NB4 (cell line): ENCODE data around the gene TRIM69.
"Not testable (repeated sequence)": the region's sequence is repeated elsewhere in the genome, so short reads cannot be mapped to it uniquely, and the experiment has no call there.

ENCODE experiments used
- DNase-seq: peaks from one replicate; pipeline ENCODE4 v3.0.0; 2010; ENCODE audit warnings: low read depth
- H3K4me3 ChIP-seq: one replicate; pipeline ENCODE4 v1.5.1; 2011; ENCODE audit warnings: mild to moderate bottlenecking, low read depth, low read length, moderate library complexity
- CTCF ChIP-seq: IDR thresholded peaks from one replicate; pipeline ENCODE4 v1.5.1; 2012; ENCODE audit warnings: low read depth, low read length
- MAX ChIP-seq: IDR thresholded peaks from 2 replicates; pipeline ENCODE4 v1.6.1; 2011; ENCODE audit warnings: low read depth, low read length
- MYC ChIP-seq: IDR thresholded peaks from 2 replicates; pipeline ENCODE4 v1.6.1; 2011; ENCODE audit warnings: low read depth, low read length
- POLR2A ChIP-seq: IDR thresholded peaks from 2 replicates; pipeline ENCODE4 v1.6.1; 2011; ENCODE audit warnings: mild to moderate bottlenecking; ENCODE audit not compliant: insufficient read length; ENCODE audit errors: extremely low read depth

The TRIM69 gene

GRCh38 chr15:44720460-44721176, 15.7 kb upstream of the TRIM69 start:
- DNase-seq: no peak
- TF ChIP-seq CTCF: no peak
- no peak for TF ChIP-seq MAX
- TF ChIP-seq POLR2A: no peak
- H3K4me3 ChIP-seq: no peak overlapping the region

- no peak for DNase-seq
- H3K4me3 ChIP-seq: no peak overlapping the region
- TF ChIP-seq MAX (no peak), CTCF (no peak), MYC (no peak), POLR2A (no peak)
Measured at GRCh38 chr15:44722011-44722410, 14.3 kb upstream of the TRIM69 start.

GRCh38 chr15:44726136-44726535, 10.2 kb upstream of the TRIM69 start:
- H3K4me3 ChIP-seq: peak overlapping the region; percentile 42
- TF ChIP-seq POLR2A (no peak), MAX (no peak), CTCF (no peak), MYC (no peak)
- DNase-seq: peak; percentile 52

- peak; percentile 97 for DNase-seq
- peak overlapping the region; percentile 42 for H3K4me3 ChIP-seq
- peak; percentile 42 for TF ChIP-seq POLR2A
- peak; percentile 6 for TF ChIP-seq CTCF
- TF ChIP-seq MAX: peak; percentile 82
- TF ChIP-seq MYC: peak; percentile 87
Measured at GRCh38 chr15:44726568-44727484, 9.5 kb upstream of the TRIM69 start.

GRCh38 chr15:44727485-44728231, 8.7 kb upstream of the TRIM69 start:
- no peak for TF ChIP-seq MYC
- no peak for TF ChIP-seq MAX
- no peak for TF ChIP-seq CTCF
- no peak for TF ChIP-seq POLR2A
- peak overlapping the region; percentile 39 for H3K4me3 ChIP-seq

GRCh38 chr15:44728232-44728575, 8.1 kb upstream of the TRIM69 start:
- DNase-seq: not testable (repeated sequence)
- H3K4me3 ChIP-seq: peak overlapping the region; percentile 79

More at GRCh38 chr15:44727485-44728231, 8.7 kb upstream of the TRIM69 start:
- DNase-seq: no peak
